ENCODE measurements around the gene NKAIN1.
"Not testable (repeated sequence)": the region's sequence is repeated elsewhere in the genome, so short reads cannot be mapped to it uniquely, and the experiment has no call there.

The NKAIN1 gene

DNA sequence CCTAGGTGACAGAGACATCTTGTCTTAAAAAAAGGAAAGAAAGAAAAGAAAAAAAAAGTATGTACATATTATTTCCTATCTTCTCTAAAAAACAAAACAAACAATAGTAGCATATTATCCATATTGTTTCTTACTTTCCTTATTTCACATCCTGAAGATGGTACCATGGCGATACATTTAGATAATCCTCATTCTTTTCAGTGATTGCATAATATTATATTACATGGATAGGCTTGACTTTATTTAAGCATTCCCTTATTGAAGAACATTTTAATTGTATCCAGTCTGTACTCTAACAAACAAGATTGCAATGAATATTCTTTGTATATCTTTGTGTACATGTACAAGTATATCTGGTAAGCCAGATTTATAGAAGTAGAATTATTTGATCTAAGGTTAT, 91.3 kb downstream of the NKAIN1 start:
- DNase-seq, result no peak

DNA sequence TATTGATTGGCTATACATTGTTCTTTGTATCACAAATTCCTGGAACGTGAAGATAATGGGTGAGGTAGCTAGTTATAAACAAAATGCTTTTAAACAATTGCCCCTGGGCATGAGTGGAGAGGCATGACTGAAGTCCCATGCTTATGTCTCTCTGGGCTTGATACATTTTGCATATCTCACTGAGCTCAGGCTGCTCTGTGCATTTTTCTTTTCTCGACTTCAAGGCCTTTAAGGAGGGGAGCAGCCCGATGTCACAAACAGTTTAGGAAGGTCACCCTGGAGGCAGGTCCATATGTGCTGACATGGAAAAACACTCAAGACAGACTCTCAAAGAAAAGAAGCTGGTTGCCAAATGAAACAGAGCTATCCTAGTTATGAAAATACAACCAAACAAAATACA, 94.0 kb downstream of the NKAIN1 start:
- no peak for DNase-seq

DNA sequence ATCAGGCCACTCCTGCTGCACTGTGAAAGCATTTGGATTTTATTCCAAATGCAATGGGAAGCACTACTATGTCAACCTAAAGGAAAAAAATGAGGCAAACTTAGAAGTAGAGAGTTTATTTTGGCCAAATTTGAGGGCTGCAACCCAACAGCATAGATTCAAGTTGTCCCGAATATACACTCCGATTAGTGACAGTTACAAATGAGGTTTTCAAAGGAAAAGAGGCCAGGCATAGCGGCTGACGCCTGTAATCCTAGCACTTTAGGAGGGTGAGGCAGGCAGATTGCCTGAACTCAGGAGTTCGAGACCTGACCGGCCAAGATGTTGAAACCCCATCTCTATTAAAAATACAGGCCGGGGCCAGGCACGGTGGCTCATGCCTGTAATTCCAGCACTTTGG, 95.2 kb downstream of the NKAIN1 start:
- DNase-seq, result no peak

DNA sequence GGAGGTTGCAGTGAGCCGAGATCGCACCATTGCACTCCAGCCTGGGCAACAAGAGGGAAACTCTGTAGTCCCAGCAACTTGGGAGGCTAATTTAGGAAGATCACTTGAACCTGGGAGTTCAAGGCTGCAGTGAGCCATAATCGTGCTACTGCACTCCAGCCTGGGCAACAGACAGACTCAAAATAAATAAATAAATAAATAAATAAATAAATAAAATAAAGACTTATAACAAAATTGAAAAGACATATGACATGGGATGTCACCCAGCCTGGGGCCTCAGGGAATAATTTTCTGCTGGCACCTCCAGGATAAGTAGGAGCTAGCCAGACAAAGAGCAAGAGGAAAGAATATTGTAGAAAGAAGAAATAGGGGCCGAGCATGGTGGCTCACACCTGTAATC, 96.2 kb downstream of the NKAIN1 start:
- DNase-seq, result no peak

DNA sequence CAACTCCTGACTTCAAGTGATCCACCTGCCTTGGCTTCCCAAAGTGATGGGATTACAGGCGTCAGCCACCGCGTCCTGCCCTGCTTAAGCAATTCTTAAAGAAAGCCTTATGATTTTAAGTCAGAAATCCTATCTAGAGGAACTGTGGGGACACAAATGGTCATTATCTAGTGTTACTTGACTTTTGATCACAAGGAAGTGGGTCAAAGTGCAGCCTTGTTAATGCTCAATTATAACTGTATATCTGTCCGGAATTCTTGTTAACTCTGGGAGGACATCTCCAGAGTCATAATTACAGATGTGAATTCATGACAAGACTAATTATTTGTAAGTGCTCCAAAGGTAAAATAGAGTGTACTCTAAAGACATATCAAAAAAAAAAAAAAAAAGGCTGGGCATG, 97.3 kb downstream of the NKAIN1 start:
- DNase-seq, result no peak

DNA sequence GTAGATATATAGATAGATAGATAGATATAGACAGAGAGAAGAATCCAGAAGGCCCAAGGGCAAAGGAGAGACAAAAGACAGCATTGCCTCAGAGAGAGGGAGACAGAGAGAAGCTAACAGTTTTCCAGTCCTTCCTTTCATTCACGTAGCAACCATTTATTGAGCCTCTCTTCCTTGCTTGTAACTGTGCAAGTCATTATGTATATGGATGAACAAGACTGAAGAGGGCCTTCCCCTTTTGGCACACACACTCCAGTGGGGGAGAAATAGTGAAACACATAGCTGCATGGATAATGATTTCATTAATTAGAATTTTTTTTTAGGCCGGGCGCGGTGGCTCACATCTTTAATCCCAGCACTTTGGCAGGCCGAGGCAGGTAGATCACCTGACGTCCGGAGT, 99.4 kb downstream of the NKAIN1 start:
- DNase-seq, result no peak

DNA sequence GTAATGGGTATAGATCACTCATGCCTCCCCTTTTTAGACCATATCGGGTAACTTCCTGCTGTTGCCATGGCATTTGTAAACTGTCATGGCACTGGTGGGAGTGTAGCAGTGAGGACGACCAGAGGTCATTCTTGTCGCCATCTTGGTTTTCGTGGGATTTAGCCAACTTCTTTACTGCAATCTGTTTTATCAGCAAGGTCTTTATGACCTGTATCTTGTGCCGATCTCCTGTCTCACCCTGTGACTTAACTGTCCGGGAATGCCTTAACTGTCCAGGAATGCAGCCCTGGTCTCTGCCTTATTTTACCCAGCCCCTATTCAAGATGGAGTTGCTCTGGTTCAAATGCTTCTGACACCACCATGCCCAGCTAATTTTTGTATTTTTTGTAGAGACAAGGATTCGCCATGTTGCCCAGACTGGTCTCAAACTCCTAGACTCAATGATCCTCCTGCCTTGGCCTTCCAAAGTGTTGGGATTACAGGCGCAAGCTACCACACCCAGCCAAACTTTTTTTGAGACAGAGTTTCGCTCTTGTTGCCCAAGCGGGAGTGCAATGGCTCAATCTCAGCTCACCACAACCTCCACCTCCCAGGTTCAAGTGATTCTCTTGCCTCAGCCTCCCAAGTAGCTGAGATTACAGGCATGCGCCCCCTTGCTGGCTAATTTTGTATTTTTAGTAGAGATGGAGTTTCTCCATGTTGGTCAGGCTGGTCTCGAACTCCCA, 100.7 kb downstream of the NKAIN1 start:
- DNase-seq, result not testable (repeated sequence)

DNA sequence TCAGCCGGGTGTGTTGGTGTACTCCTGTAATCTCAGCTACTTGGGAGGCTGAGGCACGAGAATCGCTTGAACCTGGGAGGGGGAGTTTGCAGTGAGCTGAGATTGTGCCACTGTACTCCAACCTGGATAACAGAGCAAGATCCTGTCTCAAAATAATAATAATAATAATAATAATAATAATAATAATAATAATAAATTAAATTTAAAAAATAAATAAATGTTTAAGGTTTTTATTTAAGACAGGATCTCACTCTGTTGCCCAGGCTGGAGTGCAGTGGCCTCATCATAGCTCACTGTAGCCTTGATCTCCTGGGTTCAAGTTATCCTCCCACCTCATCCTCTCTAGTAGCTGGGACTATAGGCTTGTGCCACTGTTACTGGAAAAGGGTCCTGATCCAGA, 101.8 kb downstream of the NKAIN1 start:
- DNase-seq, result not testable (repeated sequence)

DNA sequence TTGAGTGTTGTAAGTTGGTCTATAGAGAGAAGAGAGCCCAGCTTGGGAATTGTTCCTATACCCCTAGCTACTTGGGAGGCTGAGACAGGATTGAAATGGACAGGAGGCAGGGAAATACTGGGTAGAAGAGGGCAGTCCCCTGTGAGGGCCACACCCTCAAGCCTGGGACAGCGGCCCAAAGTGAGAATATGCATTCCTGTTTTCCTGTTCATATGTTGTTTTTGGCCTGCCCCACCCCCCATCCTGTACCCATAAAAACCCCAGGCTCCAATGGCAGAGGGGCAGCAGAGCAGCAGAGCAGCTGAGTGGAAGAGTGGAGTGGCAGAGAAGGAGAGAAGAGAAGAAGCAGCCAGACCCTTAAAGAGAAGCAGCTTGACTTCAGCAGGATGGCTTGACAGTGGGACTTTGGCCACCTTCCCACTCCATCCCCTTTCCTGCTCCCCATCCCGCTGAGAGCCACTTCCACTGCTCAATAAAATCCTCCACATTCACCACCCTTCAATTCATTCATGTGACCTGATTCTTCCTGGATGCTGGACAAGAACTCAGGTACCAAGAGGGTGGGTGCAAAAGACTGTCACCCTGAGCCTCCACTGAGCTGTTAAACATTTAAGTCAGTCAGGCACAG, 103.6 kb downstream of the NKAIN1 start:
- DNase-seq, result no peak

DNA sequence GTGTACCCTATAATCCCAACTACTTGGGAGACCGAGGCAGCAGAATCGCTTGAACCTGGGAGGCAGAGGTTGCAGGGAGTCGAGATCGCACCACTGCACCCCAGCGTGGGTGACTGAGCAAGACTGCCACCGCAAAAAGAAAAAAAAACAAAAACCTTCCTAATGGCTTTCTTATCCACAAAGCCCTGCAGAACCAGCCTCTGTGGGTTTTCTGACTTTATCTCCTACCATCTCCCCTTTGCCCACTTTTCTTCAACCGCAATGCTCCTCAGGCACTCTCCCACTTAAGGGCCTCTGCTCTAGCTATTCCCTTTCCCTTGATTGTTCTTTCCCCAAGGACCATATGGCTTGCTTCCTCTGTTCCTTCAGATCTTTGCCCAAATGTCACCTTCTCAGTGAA, 106.3 kb downstream of the NKAIN1 start:
- no peak for DNase-seq

All from activated CD4-positive, alpha-beta T cell treated with anti-CD3 and anti-CD28 coated beads, Interleukin-2, amount 50 U/mL, for 4 hours (primary cell).